Cardiac fibroblast (primary cell): ENCODE measurements around the gene MED13.

Experiments
- DNase-seq, 2 donors: peaks; one replicate each; pipeline versions ENCODE4 v3.0.0 to v3.0.0-alpha.2; 2010; ENCODE audit warnings: low read depth in 2 of 2
- H3K4me3 ChIP-seq, 2 donors: replicated peaks in 1 of 2; 1 replicate in 1 of 2; 2 replicates in 1 of 2; pipeline ENCODE4 v1.5.1; 2011; ENCODE audit warnings: low read depth in 2 of 2, low read length in 2 of 2, mild to moderate bottlenecking in 2 of 2, moderate library complexity in 1 of 2
- TF ChIP-seq, protein P1 (sequence below): IDR thresholded peaks from one replicate; pipeline ENCODE4 v1.5.1; 2011; ENCODE audit warnings: low read depth, mild to moderate bottlenecking, low read length, inconsistent platforms

The MED13 gene

GRCh38 chr17:62070900-62071299 is 5.8 kb upstream of the MED13 start:
- no peak overlapping the region for H3K4me3 ChIP-seq
- TF ChIP-seq, protein P1, sequence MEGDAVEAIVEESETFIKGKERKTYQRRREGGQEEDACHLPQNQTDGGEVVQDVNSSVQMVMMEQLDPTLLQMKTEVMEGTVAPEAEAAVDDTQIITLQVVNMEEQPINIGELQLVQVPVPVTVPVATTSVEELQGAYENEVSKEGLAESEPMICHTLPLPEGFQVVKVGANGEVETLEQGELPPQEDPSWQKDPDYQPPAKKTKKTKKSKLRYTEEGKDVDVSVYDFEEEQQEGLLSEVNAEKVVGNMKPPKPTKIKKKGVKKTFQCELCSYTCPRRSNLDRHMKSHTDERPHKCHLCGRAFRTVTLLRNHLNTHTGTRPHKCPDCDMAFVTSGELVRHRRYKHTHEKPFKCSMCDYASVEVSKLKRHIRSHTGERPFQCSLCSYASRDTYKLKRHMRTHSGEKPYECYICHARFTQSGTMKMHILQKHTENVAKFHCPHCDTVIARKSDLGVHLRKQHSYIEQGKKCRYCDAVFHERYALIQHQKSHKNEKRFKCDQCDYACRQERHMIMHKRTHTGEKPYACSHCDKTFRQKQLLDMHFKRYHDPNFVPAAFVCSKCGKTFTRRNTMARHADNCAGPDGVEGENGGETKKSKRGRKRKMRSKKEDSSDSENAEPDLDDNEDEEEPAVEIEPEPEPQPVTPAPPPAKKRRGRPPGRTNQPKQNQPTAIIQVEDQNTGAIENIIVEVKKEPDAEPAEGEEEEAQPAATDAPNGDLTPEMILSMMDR = no peak
- no peak for DNase-seq

GRCh38 chr17:62067165-62068145 is 2.4 kb upstream of the MED13 start:
- DNase-seq = no peak
- no peak overlapping the region for H3K4me3 ChIP-seq
- TF ChIP-seq, protein P1 = no peak

GRCh38 chr17:62065611-62066468 is 762 bp upstream of the MED13 start:
- TF ChIP-seq, protein P1 = peak; percentile 93
- peak overlapping the region; percentile 96 to 97 for H3K4me3 ChIP-seq
- DNase-seq = peak; percentile 97 to 98

DNA sequence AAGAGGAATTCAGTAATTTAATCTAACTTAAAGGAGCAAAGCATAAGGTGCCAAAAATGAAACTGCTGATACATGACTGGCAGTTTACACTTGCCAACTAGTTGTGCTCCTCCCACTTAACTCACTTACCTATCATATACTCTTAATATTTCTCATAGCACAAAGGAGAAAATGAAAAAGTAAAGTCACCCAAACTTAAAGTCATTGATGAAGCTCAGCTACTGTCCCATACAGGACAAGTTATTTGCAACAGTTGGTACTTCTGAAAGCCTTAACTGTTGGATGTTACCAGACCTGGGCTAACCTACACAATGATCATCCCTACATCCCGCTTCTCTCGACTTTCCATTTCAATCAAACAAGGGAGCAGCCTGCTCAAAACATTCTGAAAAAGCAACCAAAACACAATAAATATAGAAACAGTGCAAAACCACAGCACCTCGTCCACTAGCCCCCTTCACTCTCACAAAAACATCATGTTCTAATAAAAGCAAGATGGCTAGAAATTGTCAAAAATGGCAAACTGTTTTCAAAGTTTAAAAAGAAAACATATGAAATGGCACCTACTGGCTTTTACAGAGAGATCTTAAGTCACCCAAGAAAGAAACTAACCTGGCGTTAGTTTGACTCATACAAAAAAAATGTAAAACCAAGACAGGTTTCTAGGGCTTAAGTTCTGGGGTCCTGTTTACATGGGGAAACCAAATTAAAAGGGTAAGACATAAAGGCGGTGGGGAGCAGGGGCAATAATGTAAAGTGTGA is 868 bp downstream of the MED13 start:
- TF ChIP-seq, protein P1 = no peak
- DNase-seq = peak; percentile 38 to 42
- peak overlapping the region; percentile 74 to 97 for H3K4me3 ChIP-seq

GRCh38 chr17:62062944-62063343 is 2.1 kb downstream of the MED13 start:
- DNase-seq = no peak
- TF ChIP-seq, protein P1 = no peak

GRCh38 chr17:62062302-62062701 is 2.8 kb downstream of the MED13 start:
- TF ChIP-seq, protein P1 = no peak
- DNase-seq = peak in 1 of 2 donors; percentile 40
- peak overlapping the region in 1 of 2 donors; percentile 97 for H3K4me3 ChIP-seq

More at GRCh38 chr17:62062944-62063343, 2.1 kb downstream of the MED13 start:
- H3K4me3 ChIP-seq = peak overlapping the region; percentile 74 to 97
